IPS-NIHi7 (cell line): ENCODE measurements around the gene SPON1.

Source experiments
- DNase-seq: peaks from one replicate; pipeline ENCODE4 v3.0.0; 2012; ENCODE audit warnings: mixed read lengths; ENCODE audit errors: extremely low spot score

SPON1 gene

GRCh38 chr11:14036469-14036868 is 73.9 kb downstream of the SPON1 start:
- DNase-seq: no peak

DNA sequence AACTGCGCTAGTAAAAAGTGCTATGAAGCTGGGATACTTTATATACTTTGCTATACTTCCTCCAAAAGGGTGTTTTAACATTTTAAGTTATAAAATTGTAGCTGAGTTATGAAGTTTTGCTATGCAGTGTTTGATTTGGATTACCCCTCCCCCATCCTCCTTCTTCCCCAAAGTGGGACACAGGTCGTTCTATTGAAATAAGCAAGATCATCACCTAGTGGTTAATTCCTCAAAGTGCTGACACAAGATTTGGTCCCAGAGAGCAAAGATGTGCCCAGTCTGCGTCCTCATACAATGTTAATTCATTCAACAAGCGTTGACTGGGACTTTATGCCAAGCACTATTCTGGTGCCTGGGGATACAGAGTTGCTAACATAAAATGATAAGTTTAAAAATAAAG is 78.5 kb downstream of the SPON1 start:
- DNase-seq: peak; percentile 64

- no peak for DNase-seq
Observed at GRCh38 chr11:14041565-14041964, 79.0 kb downstream of the SPON1 start.

GRCh38 chr11:14042686-14043465 is 80.4 kb downstream of the SPON1 start:
- DNase-seq: no peak

DNA sequence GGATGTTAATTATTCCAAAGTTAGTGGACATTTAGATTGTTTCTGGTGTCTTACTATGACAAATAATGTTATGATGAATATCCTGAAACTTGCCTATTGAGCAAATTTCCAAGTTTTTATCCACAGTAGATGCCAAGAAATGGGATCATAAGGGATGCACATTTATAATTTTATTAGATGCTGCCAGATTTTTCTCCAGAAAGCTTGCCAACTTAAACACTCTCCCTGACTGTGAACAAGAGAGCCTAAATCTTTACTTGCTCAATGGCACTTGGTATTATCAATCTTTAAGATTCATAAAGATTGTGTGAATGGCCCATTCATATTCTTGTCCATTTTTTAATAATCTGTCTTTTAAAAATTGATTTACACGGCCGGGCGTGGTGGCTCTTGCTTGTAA is 82.4 kb downstream of the SPON1 start:
- DNase-seq: no peak

DNA sequence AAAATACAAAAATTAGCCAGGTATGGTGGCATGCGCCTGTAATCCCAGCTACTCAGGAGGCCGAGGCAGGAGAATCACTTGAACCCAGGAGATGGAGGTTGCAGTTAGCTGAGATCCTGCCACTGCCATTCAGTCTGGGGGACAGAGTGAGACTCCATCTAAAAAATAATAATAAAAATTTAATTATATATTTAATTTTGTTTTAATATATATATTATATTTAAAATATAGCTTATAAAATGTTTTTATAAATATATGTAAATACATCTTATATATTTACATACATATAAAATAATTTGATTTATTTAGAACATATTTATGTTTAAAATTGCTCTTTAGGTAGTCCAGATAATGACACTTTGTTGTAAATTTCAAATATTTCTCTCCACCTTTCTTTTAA is 82.9 kb downstream of the SPON1 start:
- DNase-seq: no peak

- no peak for DNase-seq
Observed at GRCh38 chr11:14052198-14052597, 89.7 kb downstream of the SPON1 start.

- no peak for DNase-seq
Observed at GRCh38 chr11:14054116-14055107, 91.9 kb downstream of the SPON1 start.

DNA sequence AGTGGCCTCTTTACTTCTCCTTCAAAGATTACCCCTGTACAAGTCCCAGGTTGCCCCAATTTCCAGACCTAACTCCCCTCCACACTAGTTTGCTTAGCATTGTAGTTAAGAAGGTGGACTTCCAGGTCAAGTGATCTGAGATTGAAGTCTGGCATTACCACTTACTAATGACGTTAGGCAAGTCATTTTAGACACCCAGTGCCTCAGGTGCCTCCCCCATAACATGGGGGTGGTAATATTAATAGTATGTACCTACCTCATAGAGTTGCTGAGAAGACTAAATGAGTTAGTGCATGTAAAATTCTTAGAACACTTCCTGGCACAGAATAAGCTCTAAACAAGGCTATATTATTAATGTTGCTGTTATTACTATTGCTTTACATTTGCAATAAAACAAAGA is 93.4 kb downstream of the SPON1 start:
- no peak for DNase-seq

DNA sequence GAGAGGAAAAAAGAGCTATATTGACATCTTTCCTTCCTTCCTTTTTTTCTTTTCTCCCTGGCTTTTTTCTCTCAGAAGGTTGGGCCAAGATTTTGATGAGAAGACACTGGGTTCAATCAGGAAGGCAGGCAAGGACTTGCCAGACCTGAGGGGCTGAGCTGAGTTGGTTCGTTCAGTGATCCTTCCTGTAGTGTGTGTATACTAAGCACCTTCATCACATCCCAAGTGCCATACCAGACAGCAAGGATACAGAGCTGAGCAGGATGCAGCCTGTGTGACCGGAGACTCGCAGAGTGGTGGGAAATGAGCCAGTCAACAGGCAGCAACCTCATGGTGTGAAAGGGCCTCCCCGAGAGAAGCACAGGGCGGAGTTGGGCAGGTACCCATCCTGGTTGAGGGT is 95.5 kb downstream of the SPON1 start:
- no peak for DNase-seq

- peak; percentile 29 for DNase-seq
Observed at GRCh38 chr11:14059491-14059890, 97.0 kb downstream of the SPON1 start.

- no peak for DNase-seq
Observed at GRCh38 chr11:14061721-14062120, 99.2 kb downstream of the SPON1 start.

- DNase-seq: no peak
Observed at GRCh38 chr11:14065141-14065540, 102.6 kb downstream of the SPON1 start.

DNA sequence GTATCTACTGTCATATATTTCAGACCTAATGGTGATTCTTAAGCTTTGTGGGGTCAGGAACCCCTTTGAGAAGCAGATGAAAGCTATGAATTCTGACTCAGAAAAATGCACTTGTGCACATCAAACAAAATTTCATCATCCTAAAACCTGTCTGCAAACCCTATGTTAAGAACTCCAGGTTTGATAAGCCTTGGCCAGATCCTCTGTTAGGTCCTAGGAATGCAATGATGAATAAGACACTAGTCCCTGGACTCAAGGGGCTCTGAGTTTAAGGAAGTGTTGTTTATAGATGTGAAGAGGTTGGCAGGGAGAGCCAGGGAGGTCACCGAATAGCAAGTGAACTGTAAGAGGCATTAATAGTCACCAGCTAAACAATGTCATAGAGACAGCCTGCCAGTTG is 103.2 kb downstream of the SPON1 start:
- DNase-seq: no peak

DNA sequence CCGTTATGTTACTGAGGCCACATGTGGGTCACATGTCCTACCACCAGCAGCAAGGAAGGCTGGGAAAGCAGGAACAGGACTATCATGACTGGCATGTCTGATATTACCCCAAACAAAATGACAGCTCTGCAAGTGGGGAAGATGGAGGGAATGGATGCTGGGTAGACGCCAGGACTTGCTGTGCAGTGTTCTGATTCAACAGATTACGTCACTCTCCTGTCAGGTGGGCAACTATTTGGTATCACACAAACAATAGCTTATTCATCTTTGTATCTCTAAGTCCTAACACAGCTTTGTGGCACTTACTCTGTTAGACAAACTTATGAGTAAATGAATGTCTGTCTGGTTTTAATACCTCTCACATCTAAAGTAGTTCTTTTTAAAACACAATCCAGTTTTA is 105.2 kb downstream of the SPON1 start:
- no peak for DNase-seq

- DNase-seq: no peak
Observed at GRCh38 chr11:14070896-14071295, 108.4 kb downstream of the SPON1 start.

DNA sequence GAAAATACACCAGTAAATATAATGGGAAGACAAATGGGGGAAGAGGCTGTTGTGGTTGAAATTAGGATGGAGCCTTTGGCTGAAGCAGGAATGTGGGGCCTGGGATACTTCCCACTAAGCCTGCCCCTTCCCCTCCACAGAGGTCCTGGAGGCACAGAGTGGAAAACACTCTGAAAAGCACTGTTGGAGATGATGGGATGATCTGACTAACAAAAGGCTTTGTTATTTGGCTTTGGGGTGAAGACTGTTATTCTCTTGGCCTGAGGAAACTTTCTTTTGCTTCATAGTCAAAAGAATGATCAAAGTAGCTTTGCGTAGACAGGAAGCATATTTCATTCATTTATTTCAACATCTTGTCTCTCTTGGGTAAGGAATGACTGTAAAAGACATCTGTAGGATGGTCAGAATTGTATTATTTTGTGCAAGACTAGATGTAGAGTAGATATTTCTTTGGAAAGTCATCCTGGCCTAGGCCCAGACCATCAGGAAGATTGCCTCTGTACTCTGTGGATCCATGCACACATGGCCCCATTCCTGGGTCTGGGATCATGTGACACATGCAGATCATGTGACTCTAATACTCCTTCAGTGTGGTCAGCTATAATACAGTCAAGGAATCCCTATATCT is 111.4 kb downstream of the SPON1 start:
- no peak for DNase-seq

DNA sequence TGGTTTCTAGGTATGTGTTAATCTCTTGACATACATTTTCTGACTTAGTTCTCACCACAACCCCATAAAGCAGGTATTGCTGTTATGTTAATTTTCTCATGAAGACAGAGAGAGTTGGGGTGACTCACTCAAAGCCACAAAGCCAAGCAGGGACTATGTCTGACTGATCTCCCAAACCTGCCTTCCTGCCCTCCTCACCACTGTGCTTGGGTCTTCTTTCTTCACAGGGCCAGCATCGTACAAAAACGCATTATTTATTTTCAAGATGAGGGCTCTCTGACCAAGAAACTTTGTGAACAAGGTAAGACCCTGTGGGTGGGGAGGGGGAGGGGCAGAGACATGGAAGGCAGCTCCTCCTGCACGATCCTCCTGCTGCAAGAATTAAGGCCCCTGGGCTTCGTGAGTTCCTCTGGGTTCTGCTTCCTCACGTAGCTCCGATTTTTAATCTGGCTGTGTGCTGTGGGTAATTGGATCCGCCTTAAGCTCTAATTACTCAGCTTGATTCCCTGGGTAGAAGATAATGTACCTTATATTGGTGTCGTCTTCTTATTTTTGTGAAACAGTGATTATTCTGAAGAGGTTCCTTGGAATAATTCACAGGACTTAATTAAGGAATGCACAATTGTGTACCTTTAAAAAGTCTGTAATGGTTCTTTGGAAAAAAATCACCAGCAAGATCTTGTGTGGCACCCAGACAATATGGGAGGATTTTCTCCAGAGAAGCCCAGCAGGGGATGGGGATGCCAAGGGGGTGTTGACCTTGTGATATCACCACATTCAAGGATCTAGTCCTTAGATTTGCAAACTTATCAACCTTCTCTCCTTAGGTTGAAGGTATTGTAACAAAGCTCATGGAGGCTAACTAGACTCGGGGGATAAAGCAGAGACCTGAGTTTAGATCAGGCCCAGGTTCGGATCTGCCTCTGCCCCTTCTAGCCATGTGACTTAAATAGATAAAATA is 112.9 kb downstream of the SPON1 start:
- DNase-seq: peak; percentile 33

DNA sequence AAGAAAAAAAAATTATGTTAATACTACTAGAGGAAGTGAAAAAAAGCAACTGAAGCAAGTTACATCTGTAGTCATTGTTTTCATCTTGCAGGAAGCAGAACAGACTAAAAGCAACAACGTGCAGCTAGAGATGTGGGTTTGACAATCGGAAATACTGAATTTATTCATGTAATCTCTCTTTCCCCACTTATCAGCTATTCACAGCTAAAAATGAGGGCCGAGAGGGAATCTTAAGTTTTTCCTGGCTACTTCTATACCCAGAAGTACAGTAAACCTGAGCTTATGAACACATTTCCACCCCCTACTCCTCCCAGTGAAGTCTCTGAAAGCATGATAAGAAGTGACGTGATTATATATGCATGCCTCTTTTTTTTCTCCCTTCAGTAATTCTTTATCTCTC is 116.5 kb downstream of the SPON1 start:
- no peak for DNase-seq

DNA sequence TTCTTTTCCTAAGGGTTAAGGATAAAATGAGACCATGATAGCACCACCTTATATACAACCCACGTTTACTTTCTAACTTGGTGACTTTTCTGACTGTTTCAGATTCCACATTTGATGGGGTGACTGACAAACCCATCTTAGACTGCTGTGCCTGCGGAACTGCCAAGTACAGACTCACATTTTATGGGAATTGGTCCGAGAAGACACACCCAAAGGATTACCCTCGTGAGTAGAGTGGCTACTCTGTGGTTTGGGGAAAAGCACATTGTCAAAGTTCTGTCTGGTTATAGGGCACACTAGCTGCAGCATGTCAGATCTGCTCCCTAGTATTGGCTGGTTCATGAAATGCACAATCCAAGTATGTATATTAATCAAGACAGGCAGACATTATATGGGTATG is 117.3 kb downstream of the SPON1 start:
- no peak for DNase-seq

DNA sequence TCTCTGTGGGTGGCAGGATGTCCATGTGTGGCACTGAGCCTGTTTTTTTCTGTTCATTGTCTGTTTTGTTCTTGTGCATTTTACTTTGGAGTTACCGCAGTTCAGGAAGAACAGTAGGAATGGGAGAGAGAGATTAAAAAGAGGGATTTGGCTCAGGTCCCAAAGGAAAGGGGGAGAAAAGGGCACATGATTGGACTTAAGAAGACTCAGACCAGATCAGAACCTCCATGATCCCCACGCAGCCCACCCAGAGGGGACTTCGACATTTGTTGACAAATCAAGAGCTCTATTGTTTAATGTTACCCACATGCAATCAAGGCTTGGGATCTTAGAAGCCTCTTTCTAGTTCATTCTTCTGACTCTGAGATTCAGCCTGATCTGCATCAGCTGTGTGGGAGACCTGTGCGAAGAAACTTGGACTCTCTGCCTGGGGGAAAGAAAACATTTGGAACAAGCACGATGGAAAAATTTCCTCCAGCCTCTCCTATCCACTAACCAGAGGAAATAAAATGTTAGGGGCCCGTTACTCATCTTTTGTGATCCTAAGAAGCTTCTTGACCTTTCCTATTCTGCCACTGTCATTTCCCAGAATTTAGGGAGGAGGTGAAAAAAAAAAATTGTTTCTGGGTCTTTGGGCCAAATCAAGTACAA is 119.2 kb downstream of the SPON1 start:
- no peak for DNase-seq
